HT-29 (cell line): ENCODE measurements around the gene ARG1. TPM values are rescaled to one million over a fixed set of nuclear protein-coding genes. Genes with fewer than 3 reads are reported as not detected.
A peak's percentile ranks its signal among the peaks of the same experiment; 100 is the strongest.
"Not testable (repeated sequence)": the region's sequence is repeated elsewhere in the genome, so short reads cannot be mapped to it uniquely, and the experiment has no call there.

Experiments
- DNase-seq: peaks from one replicate; pipeline ENCODE4 v3.0.0-alpha.2; 2015; ENCODE audit warnings: low spot score
- total RNA-seq: library from RNA; depleted of rRNA; stranded (reverse); fragments of >200 nt; shearing (Covaris generic); gene quantifications from 2 replicates; pipeline ENCODE4 v1.2.3, GENCODE V29; 2014; rRNA removed

ARG1 gene
- total RNA-seq, result not detected in 2 replicates

DNA sequence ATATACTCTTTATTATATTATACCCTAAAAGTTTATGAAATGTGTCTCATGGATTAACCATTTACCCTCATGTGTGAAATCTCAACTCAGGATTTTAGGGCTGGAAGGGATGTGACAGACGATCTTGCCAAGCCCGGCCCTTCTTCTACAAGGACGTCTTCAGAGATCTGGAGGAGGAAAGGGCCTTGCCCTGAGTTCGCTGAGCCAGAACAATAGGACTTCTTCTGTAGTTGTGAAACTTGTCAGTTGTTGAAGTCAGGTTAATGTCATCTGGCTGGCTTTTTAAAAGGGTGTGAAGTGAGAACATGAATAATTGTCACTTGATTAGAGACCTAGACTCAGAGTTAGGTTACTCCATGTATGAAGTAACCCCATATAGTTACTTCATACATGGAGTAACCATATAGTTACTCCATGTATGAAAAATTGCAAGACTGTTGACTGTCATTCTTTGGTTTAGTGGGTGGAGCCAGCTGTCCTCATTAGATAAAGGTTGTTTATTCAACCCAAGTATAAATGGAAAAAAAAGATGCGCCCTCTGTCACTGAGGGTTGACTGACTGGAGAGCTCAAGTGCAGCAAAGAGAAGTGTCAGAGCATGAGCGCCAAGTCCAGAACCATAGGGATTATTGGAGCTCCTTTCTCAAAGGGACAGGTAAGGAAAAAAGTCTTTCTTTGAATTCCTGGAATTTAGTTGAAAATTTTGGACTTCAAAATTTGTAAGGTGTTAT, at the start of gene ARG1:
TSS of gene ARG1 (plus strand) at position 541 of the 730 bp plus-strand sequence. CDS start at position 598, 57 bp downstream.
- no peak for DNase-seq

GRCh38 chr6:131523988-131524673, 48.9 kb upstream of the ARG1 start:
- DNase-seq, result no peak

GRCh38 chr6:131524695-131525336, 48.2 kb upstream of the ARG1 start:
- no peak for DNase-seq

DNA sequence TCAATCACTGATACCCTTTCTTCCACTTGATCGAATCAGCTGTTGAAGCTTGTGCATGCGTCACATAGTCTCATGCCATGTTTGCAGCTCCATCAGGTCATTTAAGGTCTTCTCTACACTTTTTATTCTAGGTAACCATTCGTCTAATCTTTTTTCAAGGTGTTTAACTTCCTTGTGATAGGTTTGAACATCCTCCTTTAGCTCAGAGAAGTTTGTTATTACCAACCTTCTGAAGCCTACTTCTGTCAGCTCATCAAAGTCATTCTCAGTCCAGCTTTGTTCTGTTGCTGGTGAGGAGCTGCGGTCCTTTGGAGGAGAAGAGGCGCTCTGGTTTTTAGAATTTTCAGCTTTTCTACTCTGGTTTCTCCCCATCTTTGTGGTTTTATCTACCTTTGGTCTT, 42.1 kb upstream of the ARG1 start:
- DNase-seq, result not testable (repeated sequence)

DNA sequence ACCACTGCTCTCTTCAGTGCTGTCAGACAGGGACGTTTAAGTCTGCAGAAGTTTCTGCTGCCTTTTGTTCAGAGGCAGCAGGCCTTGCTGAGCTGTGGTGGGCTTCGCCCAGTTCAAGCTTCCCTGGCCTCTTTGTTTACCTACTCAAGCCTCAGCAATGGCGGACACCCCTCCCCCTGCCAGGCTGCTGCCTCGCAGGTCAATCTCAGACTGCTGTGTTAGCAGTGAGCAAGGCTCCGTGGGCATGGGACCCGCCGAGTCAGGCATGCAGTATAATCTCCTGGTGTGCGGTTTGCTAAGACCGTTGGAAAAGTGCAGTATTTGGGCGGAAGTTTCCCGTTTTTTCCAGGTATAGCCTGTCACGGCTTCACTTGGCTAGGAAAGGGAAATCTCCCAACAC, 41.3 kb upstream of the ARG1 start:
- DNase-seq, result not testable (repeated sequence)

DNA sequence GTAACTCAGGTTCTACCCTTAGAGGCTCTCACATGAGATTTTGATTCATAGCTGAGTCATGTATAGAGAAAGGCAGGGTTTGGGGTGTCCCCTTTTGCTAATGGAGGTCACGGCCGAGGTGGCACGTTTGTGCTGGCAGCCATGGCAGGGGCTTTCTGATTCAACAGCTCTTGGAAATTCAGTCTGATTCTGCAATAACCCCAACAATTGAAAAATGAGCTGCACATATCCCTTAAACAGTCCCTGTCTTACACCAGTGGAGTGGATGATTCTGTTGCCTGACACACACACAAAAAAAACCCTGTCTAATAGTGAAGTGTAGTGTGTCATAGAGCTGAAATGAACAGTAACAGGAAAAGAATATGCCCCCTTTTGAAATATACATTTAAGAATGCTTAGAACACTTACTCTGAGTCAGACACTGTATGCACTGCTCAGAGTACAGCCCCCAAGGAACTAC, 40.4 kb upstream of the ARG1 start:
- DNase-seq, result no peak

- not testable (repeated sequence) for DNase-seq
Observed at GRCh38 chr6:131538615-131539014, 34.4 kb upstream of the ARG1 start.

- peak; percentile 1 for DNase-seq
Observed at GRCh38 chr6:131545317-131545716, 27.7 kb upstream of the ARG1 start.

- no peak for DNase-seq
Observed at GRCh38 chr6:131547488-131547887, 25.5 kb upstream of the ARG1 start.

DNA sequence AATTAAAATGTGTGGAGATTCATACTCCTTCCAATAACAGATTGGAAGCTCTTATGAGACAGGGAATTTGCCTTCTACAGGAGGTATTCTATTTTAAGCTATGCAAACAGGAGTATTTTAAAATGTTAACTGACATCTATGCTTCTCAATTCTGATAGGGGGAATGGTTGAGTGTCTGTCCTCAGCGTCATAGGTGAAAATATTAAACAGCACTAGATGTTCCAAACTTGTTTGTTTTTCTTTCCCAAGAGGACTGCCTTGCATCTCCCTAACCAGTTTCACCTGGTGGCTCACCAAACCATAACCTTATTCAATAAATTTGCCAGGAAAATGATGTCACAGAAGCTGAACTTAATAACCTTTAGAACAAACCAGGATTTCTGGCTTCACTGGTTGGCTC, 24.6 kb upstream of the ARG1 start:
- DNase-seq, result no peak

- DNase-seq, result no peak
Observed at GRCh38 chr6:131549811-131550210, 23.2 kb upstream of the ARG1 start.

DNA sequence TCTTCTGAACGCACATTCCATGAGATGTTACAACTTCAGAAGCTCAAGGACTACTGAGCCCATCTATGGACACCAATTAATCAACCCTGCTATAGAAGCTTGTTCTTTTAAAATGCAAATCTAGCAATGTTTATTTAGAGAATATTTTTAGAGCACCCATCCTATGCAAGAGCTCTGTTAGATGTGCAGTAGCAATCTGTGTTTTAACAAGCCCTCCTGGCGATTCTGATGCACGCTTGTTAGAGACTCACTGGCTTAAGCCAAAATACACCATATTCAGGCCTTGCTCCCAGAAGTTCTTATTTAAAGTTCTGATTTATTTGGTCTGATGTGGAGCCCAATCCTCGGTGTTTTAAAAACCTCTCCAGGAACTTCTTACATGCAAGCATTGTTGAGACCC, 21.1 kb upstream of the ARG1 start:
- no peak for DNase-seq

DNA sequence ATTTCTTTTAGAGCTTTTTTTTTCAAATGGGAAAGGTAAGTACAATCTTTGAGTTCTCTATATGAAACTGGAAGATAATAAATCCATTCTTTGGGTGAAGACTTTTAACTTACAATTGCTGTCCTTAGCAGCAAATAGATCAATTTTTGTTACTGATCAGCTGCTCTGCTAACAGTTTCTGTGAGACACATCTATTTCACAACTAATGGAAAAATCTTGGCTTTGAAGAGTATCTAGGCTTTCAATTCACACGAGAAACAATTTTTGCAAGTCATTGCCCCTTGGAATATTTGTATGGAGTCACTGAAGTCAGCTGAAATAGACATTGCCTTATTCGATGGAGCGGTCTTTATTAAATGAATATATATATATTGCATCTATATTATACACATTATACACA, 20.5 kb upstream of the ARG1 start:
- DNase-seq, result no peak

DNA sequence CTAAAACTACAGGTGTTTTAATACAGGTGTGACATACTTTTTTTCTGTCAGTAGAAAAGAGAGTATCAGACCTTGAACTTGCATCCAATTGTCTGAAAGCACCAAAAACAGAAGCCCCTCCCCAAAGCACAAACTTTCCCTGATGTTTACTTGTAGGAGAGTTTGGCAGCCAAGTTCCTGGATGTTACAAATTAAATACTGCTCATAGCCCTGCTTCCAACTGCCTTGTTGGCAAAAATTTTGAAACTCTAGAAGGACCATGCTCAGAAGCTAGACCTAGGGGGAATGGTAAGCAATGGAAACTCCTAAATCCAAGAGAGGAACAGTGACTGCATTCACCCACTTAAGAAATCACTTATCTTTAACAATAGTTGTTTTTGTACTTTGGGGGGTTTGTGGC, 17.0 kb upstream of the ARG1 start:
- no peak for DNase-seq

- DNase-seq, result no peak
Observed at GRCh38 chr6:131558922-131559321, 14.1 kb upstream of the ARG1 start.

DNA sequence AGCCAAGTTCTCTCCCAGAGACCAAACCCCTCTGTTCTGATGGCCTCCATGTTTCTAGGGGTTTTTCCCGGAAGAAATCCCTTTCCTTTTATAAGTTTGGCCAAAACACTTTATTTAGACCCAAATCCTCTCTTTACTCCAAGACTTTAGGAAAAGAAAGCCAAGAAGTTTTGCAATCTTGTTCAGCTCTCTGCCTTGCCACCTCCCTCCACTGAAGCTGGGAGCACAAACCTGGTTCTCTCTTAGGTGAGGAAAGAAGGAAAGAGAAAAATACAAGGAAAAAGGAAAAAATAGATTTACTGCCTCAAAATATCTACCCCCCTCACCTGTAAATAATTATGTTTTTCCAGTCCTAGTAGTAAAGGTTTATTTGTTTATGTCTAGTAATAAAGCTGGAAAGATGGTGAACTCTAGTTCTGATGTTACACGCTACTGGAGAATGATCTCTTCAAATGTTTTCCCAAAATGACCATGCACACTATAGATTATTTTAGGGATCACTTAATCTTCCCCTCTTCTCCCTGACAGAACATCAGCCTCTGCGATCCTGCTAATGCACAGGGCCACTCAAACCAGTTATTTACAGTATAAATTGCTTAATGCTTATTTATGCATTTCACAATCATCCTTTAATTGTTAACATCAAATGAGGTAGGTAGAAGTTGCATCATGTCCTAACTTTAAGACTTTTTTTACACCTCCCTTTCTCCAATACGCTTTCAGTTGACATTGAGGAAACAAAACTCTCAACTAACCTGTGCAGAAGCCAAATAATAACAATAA, 10.9 kb upstream of the ARG1 start:
- DNase-seq, result no peak

GRCh38 chr6:131565056-131565455, 8.0 kb upstream of the ARG1 start:
- DNase-seq, result no peak

- DNase-seq, result no peak
Observed at GRCh38 chr6:131568726-131569125, 4.3 kb upstream of the ARG1 start.

- no peak for DNase-seq
Observed at GRCh38 chr6:131574133-131574532, 1.1 kb downstream of the ARG1 start.

GRCh38 chr6:131574686-131575085, 1.7 kb downstream of the ARG1 start:
- DNase-seq, result no peak

GRCh38 chr6:131575834-131576478, 2.9 kb downstream of the ARG1 start:
- DNase-seq, result no peak
